ENCODE data around the gene PTPN2. TPM values are rescaled to one million over a fixed set of nuclear protein-coding genes. Genes with fewer than 3 reads are reported as not detected.
"Not testable (repeated sequence)": the region's sequence is repeated elsewhere in the genome, so short reads cannot be mapped to it uniquely, and the experiment has no call there.

Gene PTPN2
- total and polyA plus RNA-seq, 2 experiments from 2014 or later, result 24.7 to 25.4 TPM

- Histone ChIP-seq H3K27ac (no peak overlapping the region), H3K4me3 (no peak overlapping the region), H3K9me3 (ENCODE audit: low read depth) (no peaks in the 10 kb centered on the region), H3K36me3 (no peaks in the 10 kb centered on the region), H3K27me3 (no peaks in the 10 kb centered on the region), H3K4me1 (ENCODE audit: low read depth) (no peaks in the 10 kb centered on the region)
- no peak for DNase-seq (ENCODE audit: low read depth in 1 of 2, low spot score in 1 of 2)
- TF ChIP-seq, protein P1, sequence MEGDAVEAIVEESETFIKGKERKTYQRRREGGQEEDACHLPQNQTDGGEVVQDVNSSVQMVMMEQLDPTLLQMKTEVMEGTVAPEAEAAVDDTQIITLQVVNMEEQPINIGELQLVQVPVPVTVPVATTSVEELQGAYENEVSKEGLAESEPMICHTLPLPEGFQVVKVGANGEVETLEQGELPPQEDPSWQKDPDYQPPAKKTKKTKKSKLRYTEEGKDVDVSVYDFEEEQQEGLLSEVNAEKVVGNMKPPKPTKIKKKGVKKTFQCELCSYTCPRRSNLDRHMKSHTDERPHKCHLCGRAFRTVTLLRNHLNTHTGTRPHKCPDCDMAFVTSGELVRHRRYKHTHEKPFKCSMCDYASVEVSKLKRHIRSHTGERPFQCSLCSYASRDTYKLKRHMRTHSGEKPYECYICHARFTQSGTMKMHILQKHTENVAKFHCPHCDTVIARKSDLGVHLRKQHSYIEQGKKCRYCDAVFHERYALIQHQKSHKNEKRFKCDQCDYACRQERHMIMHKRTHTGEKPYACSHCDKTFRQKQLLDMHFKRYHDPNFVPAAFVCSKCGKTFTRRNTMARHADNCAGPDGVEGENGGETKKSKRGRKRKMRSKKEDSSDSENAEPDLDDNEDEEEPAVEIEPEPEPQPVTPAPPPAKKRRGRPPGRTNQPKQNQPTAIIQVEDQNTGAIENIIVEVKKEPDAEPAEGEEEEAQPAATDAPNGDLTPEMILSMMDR (IDR thresholded peaks at IDR 0.05; ENCODE audit: low read depth, low read length), result no peak
Measured at GRCh38 chr18:12906773-12907172, 22.7 kb upstream of the PTPN2 start.

DNA sequence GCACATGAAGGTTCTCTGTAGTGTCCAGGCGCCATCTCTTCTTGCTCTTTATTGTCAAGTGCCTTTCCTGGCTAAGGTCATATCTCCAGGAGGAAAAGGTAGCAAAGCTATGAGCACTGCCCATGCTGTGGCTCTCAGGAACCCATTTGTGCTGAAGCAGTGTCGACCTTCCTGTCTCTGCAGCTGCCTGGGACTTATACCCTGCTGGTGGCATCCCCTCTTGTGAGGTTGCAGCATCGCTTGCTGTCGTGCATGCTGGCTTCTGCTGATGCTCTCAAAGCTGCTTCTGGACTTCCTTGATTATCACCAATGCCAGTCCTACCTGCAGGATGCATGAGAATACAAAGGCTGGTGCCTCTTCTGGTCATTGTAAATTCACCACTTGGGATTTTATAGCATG lies 22.1 kb upstream of the PTPN2 start:
- no peaks in the 10 kb centered on the region for H3K9me3 ChIP-seq (ENCODE audit: low read depth)
- no peak for DNase-seq (ENCODE audit: low read depth in 1 of 2, low spot score in 1 of 2)
- no peak overlapping the region for H3K27ac ChIP-seq
- H3K4me3 ChIP-seq, result no peak overlapping the region
- TF ChIP-seq, protein P1 (IDR thresholded peaks at IDR 0.05; ENCODE audit: low read depth, low read length), result no peak
- no peaks in the 10 kb centered on the region for H3K36me3 ChIP-seq
- no peaks in the 10 kb centered on the region for H3K27me3 ChIP-seq
- H3K4me1 ChIP-seq (ENCODE audit: low read depth), result no peaks in the 10 kb centered on the region

GRCh38 chr18:12904012-12904516 lies 20.0 kb upstream of the PTPN2 start:
- H3K27me3 ChIP-seq, result no peaks in the 10 kb centered on the region
- peak in 1 of 2 donors; percentile 54 for DNase-seq (ENCODE audit: low read depth in 1 of 2, low spot score in 1 of 2)
- TF ChIP-seq, protein P1 (IDR thresholded peaks at IDR 0.05; ENCODE audit: low read depth, low read length), result no peak
- H3K4me1 ChIP-seq (ENCODE audit: low read depth), result no peaks in the 10 kb centered on the region
- no peaks in the 10 kb centered on the region for H3K9me3 ChIP-seq (ENCODE audit: low read depth)
- H3K36me3 ChIP-seq, result no peaks in the 10 kb centered on the region
- H3K27ac ChIP-seq, result no peak overlapping the region
- H3K4me3 ChIP-seq, result no peak overlapping the region

- not testable (repeated sequence) for H3K36me3 ChIP-seq; H3K4me1 ChIP-seq (ENCODE audit: low read depth); H3K4me3 ChIP-seq; H3K9me3 ChIP-seq (ENCODE audit: low read depth); H3K27ac ChIP-seq; DNase-seq (ENCODE audit: low read depth in 1 of 2, low spot score in 1 of 2); H3K27me3 ChIP-seq
Measured at GRCh38 chr18:12901208-12901607, 17.2 kb upstream of the PTPN2 start.

- not testable (repeated sequence) for H3K4me1 ChIP-seq (ENCODE audit: low read depth); H3K27me3 ChIP-seq; H3K27ac ChIP-seq; H3K4me3 ChIP-seq; H3K9me3 ChIP-seq (ENCODE audit: low read depth); H3K36me3 ChIP-seq; DNase-seq (ENCODE audit: low read depth in 1 of 2, low spot score in 1 of 2)
Measured at GRCh38 chr18:12896784-12897333, 12.8 kb upstream of the PTPN2 start.

DNA sequence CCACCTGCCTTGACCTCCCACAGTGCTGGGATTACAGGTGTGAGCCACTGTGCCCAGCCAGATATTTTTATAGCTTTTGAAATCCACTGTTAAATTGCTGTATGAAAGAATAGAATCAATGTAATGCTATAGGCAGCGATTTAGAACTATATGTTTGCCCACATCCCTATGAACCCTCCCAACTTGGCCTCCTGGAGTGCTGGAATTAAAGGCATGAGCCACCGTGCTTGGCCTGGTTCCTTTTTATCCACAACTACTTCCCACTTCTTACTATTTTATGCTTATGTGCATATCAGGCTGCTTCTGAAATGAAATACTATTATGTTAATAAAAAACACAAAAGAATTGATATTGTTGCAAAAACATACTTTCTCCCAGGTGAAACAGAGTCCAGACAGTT lies 11.6 kb upstream of the PTPN2 start:
- DNase-seq (ENCODE audit: low read depth in 1 of 2, low spot score in 1 of 2), result no peak
- Histone ChIP-seq H3K4me3 (no peak overlapping the region), H3K27me3 (peaks cover 3% of the 10 kb centered on the region), H3K27ac (no peak overlapping the region), H3K9me3 (ENCODE audit: low read depth) (no peaks in the 10 kb centered on the region), H3K36me3 (no peaks in the 10 kb centered on the region), H3K4me1 (ENCODE audit: low read depth) (no peaks in the 10 kb centered on the region)
- TF ChIP-seq, protein P1 (IDR thresholded peaks at IDR 0.05; ENCODE audit: low read depth, low read length), result no peak

All from cardiac muscle cell (in vitro differentiated cells and primary cell).